ENCODE data around the gene ZNF521. TPM values are rescaled to one million over a fixed set of nuclear protein-coding genes. Genes with fewer than 3 reads are reported as not detected.

Gene ZNF521
- total and polyA plus RNA-seq, 10 of the 15 experiments (the other 5 are each of a cell fraction or from before 2014, with no cell fraction given) = 0.02 to 0.05 (median 0.04) TPM; not detected in 6

- TF ChIP-seq USF2 (IDR thresholded peaks at IDR 0.05; ENCODE audit: borderline replicate concordance, low read depth, low read length) = no peak
- TF ChIP-seq TARDBP (IDR thresholded peaks at IDR 0.05; ENCODE audit: borderline replicate concordance) = no peak
- TF ChIP-seq MTA2 (IDR thresholded peaks at IDR 0.05; ENCODE audit: low read depth) = no peak
- no peak for TF ChIP-seq NR2C1 (IDR thresholded peaks at IDR 0.05)
- no peak for TF ChIP-seq MLLT1 (IDR thresholded peaks at IDR 0.05)
Measured at GRCh38 chr18:25288340-25288938, 63.5 kb downstream of the ZNF521 start (continued).

- intact Hi-C loops (cut with micrococcal nuclease; ENCODE audit: unreplicated experiment) = no loop called here
- TF ChIP-seq KAT2A (conservative IDR thresholded peaks at IDR 0.05; ENCODE audit: control insufficient read depth, low read depth, low read length) (no peak), NFIC (IDR thresholded peaks at IDR 0.05; ENCODE audit: low read depth, low read length) (no peak), RCOR1 (conservative IDR thresholded peaks at IDR 0.05; ENCODE audit: low read depth, low read length) (no peak), TAF1 (IDR thresholded peaks at IDR 0.05; ENCODE audit: borderline replicate concordance, low read depth, low read length) (no peak), BACH1 (IDR thresholded peaks at IDR 0.05; ENCODE audit: borderline replicate concordance) (no peak), ELK1 (IDR thresholded peaks at IDR 0.05; ENCODE audit: low read depth, low read length) (no peak), SIX5 (IDR thresholded peaks at IDR 0.05; ENCODE audit: low read depth, low read length, severe bottlenecking) (no peak)
- Histone ChIP-seq H3K9me3 (replicated peaks; ENCODE audit: control insufficient read depth, insufficient read depth, low read length) (no peaks in the 10 kb centered on the region), H2AFZ (ENCODE audit: control insufficient read depth, low read depth, low read length) (no peak overlapping the region), H3K79me2 (ENCODE audit: control insufficient read depth, insufficient read depth, low read length) (no peaks in the 10 kb centered on the region), H3K4me3 (no peak overlapping the region), H3K27me3 (replicated peaks in 1 of 2; ENCODE audit: control insufficient read depth in 2 of 2, insufficient read depth in 2 of 2, low read length in 1 of 2) (peaks cover 0 to 1% of the 10 kb centered on the region in 2 experiments; a peak in 3 of 4 replicates), H4K20me1 (ENCODE audit: control insufficient read depth, insufficient read depth) (no peaks in the 10 kb centered on the region), H3K9ac (ENCODE audit: control insufficient read depth, insufficient read depth, low read length) (no peak overlapping the region), H3K27ac (ENCODE audit: control insufficient read depth, insufficient read depth) (no peak overlapping the region), H3K36me3 (ENCODE audit: control insufficient read depth in 2 of 2, insufficient read depth in 2 of 2, low read length in 1 of 2) (no peaks in the 10 kb centered on the region), H3K4me1 (ENCODE audit: control insufficient read depth, insufficient read depth, low read length) (no peaks in the 10 kb centered on the region), H3K4me2 (ENCODE audit: control insufficient read depth, insufficient read depth) (no peak overlapping the region)
- ChIA-PET POLR2A (no interaction called here), CTCF (no interaction called here), RAD21 (ENCODE audit: unreplicated experiment) (no interaction called here), SMC1A (ENCODE audit: uncharacterized antibody, unreplicated experiment) (no interaction called here)
- in situ Hi-C loops (cut with MboI) = no loop called here
- no peak for ATAC-seq
- FAIRE-seq = no peak
- WGBS (ENCODE audit: insufficient coverage, insufficient replicate concordance, low lambda C conversion rate, missing lambda C conversion rate) = 39% methylated on average over 9 of the region's 9 CpGs
- DNase-seq (ENCODE audit: low read depth, low spot score) = no peak
- BruUV-seq (replicated peaks) = no TSS peak
Measured at GRCh38 chr18:25287106-25287505, 64.9 kb downstream of the ZNF521 start.
